ENCODE results near the gene HAND2. TPM values are rescaled to one million over a fixed set of nuclear protein-coding genes. Genes with fewer than 3 reads are reported as not detected.
A peak's percentile ranks its signal among the peaks of the same experiment; 100 is the strongest.

HAND2 gene
- total RNA-seq, 1 donor from 2014 or later: not detected

DNA sequence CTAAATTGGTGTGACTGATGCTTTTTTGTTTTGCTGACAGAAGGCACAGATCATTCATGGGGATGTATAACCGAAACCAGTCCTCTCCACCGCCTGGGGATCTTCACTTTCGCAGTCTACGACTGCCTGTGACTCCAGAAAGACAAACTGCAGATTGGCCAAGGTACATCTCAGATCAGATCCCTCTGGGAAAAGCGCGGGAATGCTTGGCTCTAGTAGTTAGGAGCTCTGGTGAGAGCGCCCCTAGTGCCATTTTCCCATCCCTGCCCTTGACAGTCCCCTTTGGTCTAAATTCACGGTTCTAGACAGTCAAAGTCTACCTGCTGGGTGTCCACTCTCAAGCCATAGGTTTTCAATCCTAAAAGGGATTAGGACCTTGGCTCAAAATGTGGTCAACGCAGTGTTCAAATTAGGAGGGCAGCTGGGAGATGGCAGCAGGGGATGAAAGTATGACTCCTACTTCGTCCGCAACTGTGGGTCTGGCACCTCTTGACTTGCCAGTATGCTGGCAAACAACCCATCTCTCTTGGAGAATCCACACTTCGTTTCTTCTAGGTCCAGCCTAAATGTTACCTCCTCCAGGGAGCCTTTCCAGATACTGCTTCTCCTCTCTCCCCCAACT is 6.9 kb upstream of the HAND2 start:
- DNase-seq (ENCODE audit: low read depth in 2 of 2): no peak

DNA sequence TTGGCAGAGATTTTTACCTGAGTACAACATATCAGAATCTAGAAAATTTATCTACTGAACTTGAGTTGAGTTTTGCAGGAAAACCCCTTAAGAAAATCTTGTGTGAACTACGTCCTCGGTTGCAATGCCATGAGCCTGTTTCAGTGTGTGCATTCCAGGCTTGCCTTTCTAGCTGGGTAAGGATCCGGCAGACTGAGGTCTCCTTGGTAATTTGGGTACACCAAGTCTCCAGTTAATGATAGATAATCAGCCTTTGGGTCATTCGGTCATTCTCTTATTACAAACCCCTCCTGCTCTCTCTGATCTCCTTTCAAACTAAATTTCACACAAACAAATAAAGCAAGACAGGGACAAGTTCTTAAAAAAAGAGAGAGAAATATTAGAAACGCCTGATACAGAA is 5.9 kb upstream of the HAND2 start:
- DNase-seq (ENCODE audit: low read depth in 2 of 2): no peak

DNA sequence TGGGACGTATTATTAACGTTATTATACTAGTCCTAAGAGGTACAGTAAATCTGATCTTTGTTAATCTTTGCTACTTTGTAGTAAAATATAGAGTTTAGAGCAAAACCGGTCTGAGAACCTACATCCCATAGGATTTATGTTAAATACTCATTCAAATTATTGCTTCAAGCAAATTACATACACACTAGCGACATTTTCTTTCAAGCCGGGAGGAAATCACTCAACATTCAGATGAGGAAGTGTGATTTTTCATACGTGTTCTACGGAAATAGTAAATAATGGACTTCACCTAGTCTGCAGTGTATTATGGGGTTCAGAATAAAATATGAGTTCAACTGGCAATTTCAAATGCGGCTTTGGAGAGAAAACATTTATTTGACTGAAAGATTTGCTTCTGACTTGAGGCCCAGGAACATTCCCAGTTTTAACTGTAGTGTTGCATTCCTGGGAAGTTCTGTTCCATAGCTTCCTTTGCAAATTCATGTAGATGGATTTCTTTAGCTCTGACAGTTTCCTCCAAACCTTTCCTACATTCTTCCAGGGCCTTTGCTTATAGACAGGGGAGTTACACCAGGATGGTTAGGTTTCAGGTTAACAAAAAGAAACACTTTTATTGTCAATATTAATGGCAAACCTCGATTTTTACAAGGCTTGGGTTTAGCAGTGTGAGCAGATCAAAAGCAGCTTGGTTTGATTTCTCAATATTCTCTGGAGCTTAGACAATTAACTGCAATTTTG is 5.3 kb upstream of the HAND2 start:
- no peak for DNase-seq (ENCODE audit: low read depth in 2 of 2)

DNA sequence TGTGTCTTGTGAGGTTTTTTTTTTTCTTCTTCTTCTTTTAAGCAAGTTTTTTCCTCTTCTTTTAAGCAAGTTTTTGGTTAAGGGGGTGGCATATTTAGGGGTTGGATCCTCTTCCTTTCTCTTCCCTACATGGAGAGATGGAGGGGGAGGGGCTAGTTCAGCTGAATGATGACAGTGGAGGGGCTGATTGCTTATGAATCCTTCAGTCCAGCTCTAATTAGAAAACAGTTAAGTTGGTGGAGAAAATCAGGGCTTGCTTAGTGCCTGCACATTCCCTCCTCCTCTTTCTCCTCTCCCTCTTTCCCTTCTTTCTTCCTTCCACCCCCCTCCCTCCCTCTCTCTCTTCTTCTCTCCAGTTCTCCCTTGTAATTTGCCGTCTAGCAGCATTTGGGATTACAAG is 4.4 kb upstream of the HAND2 start:
- DNase-seq (ENCODE audit: low read depth in 2 of 2): no peak

GRCh38 chr4:173532725-173533511 is 2.9 kb upstream of the HAND2 start:
- DNase-seq (ENCODE audit: low read depth in 2 of 2): no peak

- DNase-seq (ENCODE audit: low read depth in 2 of 2): no peak
These were observed 1.3 kb upstream of the HAND2 start for GRCh38 chr4:173531086-173531965.

DNA sequence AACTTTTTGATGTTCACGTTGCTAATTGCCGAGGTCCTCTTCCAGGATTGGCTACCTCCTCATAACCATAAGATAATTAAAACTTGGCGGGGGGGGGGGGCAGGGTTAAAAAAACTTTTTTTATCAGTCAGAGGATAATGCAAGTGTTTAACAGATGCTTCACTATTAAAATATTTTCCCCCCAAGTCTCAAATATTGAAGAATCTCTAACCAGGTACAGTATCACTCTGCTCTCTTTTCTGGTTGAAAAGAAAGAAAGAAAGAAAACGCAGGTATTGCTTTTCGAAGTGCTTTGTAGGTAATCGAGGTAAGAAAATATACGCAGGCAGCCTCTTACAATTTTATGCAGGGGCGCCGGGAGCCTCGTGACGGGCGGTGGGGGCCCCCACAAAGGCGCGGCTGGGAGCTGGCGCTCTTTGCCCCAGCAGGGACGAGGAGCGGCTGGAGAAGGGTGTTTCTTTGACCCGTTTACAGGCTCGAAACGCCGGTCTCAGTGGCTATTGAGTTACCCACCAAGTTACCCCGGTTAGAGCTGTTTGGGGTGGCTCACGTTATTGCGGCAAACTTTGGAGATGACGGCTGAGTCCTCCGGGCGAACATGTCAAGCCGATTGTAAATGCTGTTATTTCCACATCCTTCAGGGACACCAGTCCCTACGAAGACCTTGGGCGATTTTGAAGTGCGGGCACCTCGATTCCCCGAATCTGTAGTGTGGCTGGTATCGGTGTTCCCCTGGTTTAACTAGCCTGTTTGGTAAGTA is 477 bp upstream of the HAND2 start:
- DNase-seq (ENCODE audit: low read depth in 2 of 2): no peak

DNA sequence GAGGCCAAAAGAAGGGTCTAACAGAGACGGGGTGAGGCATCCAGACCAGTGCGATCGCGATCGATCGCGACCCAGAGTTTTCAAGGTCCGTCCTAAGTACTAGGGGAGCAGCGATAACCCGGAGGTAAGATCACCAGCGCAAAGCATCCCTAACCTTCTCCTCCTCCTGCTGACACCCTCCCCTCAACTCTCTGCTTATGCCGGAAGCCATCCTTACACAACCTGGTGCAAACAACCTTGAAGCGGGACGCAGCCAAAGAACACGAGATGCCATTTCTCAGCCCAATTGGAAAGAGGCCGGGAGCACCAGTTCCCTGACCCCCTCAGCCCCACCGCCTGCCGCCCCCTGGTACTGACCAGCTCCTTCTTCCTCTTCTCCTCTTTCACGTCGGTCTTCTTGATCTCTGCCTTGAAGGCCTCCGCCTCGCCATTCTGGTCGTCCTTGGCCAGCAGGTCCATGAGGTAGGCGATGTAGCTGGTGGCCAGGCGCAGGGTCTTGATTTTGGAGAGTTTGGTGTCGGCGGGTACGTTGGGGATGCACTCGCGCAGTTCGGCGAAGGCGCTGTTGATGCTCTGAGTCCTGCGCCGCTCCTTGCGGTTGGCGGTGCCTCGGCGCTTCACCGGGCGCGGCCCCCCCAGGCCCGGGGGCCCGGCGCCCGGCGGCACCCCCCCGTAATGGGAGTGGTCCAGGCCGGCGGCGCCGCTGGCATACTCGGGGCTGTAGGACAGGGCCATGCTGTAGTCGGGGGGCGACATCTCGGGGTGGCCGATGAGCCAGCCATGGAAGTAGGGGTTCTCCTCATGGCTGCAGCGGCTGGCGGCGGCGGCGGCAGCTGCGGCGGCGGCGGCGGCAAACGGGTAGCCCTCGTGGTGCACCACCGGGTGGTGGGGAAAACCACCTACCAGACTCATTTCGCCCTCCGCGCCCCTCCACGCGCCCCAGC is 1.4 kb downstream of the HAND2 start:
- no peak for DNase-seq (ENCODE audit: low read depth in 2 of 2)

DNA sequence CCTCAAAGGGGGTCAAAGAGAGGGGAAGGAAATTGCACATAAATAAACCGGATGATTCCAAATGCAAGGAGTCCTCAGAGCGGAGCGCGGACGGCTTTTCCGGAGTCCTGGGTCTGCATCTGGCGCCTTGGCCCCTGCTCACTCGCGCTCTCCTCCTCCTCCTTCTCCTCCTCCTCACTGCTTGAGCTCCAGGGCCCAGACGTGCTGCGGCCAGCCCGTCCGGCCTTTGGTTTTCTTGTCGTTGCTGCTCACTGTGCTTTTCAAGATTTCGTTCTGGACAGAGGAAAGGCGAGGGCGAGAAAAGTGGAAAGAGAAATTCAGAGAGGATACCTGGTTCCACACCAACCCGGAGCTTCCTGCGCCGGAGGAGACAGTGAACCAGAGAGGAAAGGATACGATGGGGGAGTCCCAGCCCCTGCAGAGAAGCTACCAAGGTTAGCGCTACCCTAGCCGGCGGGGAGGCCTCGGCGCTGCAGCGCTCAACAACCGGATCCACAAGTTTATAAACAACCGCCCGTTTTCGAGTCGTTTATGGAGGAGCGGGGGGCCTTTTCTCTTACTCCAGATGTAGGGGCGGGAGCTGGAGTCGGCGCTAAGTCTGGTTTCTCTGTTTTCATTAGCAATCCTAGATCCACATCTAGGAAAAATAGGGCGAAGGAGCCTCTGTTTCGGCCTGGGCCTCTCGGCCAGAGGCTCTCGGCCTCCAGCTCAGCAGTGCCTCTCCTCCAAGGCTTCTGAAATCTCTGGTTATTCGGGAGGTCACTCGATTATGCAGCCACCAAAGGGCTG is 2.7 kb downstream of the HAND2 start:
- no peak for DNase-seq (ENCODE audit: low read depth in 2 of 2)

GRCh38 chr4:173526724-173527102 is 3.3 kb downstream of the HAND2 start:
- no peak for DNase-seq (ENCODE audit: low read depth in 2 of 2)

DNA sequence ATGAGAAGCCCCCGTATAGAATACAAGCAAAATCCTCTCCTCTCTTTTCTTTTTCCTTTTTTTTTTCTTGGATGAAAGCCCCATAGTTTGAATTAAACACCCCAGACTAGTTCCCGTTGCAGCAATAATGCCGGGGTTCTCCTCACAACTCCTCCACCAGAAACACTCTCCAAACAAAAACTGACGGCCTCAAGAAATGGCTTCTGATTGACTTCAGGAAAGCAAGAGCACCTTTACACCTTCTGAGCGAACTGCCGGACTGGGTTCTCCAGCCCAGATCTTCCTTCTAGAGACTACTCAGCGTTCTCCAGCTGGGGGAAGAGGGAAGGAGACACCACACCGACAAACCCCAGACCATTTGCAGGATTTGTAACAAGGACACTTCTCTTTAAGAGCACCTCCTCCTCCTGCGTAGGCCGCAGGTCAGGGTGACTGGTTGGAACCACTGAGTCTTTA is 4.0 kb downstream of the HAND2 start:
- no peak for DNase-seq (ENCODE audit: low read depth in 2 of 2)

GRCh38 chr4:173525118-173526011 is 4.7 kb downstream of the HAND2 start:
- no peak for DNase-seq (ENCODE audit: low read depth in 2 of 2)

- no peak for DNase-seq (ENCODE audit: low read depth in 2 of 2)
These were observed 5.6 kb downstream of the HAND2 start for GRCh38 chr4:173524218-173525117.

GRCh38 chr4:173522951-173523395 is 7.1 kb downstream of the HAND2 start:
- DNase-seq (ENCODE audit: low read depth in 2 of 2): no peak

GRCh38 chr4:173522160-173522950 is 7.7 kb downstream of the HAND2 start:
- peak in 1 of 2 donors; percentile 51 for DNase-seq (ENCODE audit: low read depth in 2 of 2)
